Measurements from ENCODE around the gene HNRNPF.

DNA sequence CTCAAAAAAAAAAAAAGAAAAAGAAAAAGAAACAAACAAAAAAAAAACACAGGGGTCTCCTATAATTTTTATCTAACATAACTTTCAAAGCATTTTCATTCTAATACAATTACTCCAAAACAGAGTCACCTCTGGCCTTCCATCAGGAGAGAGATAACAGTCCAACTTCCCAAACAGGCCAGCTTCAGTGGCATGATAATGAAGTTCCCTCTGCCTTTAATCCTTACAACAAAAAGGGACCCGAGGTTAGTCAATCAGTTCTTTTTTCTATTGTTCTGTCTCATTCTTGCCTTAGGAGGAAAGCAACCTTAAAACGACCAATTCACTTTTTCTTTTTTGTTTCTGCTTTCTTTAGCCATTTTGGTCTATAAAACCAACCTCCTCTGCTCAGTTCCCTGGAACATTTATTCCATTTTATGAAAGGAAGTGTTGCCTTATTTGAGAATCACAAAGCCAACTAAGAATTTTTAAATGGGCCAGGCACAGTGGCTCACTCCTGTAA, 54.1 kb downstream of the HNRNPF start:
- TF ChIP-seq EZH2 (IDR thresholded peaks at IDR 0.05; ENCODE audit: insufficient read depth, poor library complexity, severe bottlenecking) (no peak), EZH2phosphoT487 (IDR thresholded peaks at IDR 0.05; ENCODE audit: insufficient read depth, low read depth) (no peak)
